ENCODE results near the gene SEMA5A.

Gene SEMA5A

GRCh38 chr5:9399094-9399493 is 146.8 kb downstream of the SEMA5A start:
- no peak for DNase-seq (ENCODE audit: low read depth)

- DNase-seq (ENCODE audit: low read depth) = no peak
Measured at GRCh38 chr5:9398227-9398626, 147.6 kb downstream of the SEMA5A start.

- no peak for DNase-seq (ENCODE audit: low read depth)
Measured at GRCh38 chr5:9396285-9396770, 149.5 kb downstream of the SEMA5A start.

DNA sequence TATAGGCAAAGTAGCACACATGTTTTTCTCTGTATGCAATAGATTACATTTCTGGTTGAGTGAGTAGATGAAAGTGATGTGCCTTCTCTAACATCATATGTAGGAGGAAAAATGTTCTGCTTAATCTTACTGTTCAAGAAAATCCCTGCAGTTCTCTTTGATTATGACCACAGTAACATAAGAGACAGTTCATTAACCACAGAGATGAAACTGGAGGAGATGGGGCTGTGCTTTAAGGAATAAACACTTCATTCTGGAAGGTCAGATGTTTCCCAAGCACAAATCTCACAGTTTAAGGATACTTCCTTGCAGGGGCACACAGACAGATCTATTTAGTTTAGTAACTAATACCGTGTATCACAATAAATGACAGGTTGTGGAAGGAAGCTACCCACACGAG is 150.2 kb downstream of the SEMA5A start:
- no peak for DNase-seq (ENCODE audit: low read depth)

GRCh38 chr5:9394221-9394620 is 151.7 kb downstream of the SEMA5A start:
- DNase-seq (ENCODE audit: low read depth) = no peak

DNA sequence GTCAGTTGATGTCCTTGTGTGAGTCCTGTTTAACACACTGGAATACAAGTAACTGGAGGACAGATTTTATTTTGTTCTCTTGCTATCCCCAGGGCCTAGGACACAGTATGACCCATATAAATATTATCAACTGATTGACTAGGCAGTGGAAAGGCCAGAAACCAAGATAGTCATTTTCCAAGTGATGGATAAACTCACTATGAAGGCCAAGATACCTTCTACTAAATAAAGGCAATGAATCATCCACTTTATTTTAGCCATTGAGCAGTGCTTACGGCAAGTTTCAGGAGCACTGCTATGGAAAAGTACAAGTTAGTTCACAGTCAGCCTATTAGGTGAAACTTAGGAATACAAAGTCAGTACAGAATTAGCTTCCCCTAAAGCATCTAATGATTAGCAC is 153.2 kb downstream of the SEMA5A start:
- no peak for DNase-seq (ENCODE audit: low read depth)

DNA sequence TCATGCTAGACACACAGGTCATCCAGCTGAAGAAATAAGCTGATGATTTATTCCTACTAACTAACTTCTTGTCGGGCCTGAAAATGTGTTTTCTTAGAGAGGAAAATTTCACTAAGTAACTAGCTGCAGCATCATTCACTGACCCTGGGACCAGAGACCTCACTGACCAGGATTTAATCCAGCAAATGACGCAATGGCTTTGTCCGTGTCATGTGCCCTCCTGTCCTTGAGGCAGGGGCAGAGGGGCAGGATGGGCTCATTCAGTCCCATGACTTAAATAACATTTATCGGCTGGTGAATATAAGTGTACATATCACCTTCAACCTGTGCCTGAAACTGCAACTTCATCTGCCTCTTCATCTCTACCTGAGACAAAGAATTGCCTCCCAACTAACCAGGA is 154.8 kb downstream of the SEMA5A start:
- DNase-seq (ENCODE audit: low read depth) = no peak

DNA sequence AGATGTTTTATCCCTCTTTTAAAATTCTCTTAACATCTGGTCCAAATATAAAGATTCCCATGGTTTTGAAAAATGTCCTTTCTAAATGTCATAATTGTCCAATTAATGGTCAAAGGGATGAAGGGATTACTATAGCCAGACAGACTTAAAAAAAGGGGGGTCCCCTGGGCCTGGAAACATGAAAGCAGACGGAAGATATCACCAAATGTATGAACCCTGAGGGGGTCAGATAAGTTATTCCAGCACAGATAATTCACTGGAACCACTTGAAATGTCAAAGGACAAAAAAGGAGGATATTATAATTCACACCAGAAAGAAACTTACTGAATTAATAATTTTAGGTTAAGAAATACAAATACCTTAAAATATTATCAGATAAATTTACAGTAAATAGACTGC is 155.8 kb downstream of the SEMA5A start:
- DNase-seq (ENCODE audit: low read depth) = no peak

GRCh38 chr5:9388941-9389674 is 156.8 kb downstream of the SEMA5A start:
- DNase-seq (ENCODE audit: low read depth) = no peak

DNA sequence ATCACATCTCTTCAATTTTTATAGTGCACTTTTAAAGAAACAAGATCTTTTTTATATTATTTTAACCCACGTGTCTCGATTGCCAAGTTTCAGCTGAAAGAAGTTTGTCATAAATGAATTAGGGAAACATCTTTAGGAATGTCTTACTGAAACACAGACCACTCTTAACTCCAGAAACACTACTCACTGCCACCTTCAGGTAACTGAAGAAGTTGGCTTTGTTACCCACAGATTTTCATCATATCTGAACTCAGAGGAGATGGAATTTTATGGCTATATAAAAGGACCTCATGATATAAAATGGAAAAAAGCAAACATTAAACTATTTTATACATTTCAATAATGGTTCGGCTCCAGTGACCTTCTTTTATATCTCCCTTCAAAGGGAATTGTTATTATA is 158.0 kb downstream of the SEMA5A start:
- no peak for DNase-seq (ENCODE audit: low read depth)

DNA sequence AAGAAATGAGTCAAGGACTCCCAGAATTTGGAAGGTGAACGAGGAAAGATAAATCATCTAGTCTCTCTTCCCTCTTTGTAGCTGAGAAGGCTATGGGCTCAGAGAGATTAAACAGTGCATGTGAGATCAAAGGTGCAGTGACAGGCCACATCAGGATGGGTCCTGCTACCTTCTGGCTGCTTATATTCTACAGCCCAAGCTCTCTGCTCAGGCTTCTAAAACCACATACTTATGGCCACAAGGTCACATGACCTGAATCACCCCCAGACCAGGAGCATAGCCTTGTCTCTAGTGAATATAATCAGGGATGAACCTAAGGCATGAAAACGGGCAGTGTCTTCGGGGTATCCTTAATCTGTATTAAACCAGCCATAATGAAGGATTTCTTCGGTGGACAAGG is 158.9 kb downstream of the SEMA5A start:
- no peak for DNase-seq (ENCODE audit: low read depth)

- DNase-seq (ENCODE audit: low read depth) = no peak
Measured at GRCh38 chr5:9382522-9382921, 163.4 kb downstream of the SEMA5A start.

DNA sequence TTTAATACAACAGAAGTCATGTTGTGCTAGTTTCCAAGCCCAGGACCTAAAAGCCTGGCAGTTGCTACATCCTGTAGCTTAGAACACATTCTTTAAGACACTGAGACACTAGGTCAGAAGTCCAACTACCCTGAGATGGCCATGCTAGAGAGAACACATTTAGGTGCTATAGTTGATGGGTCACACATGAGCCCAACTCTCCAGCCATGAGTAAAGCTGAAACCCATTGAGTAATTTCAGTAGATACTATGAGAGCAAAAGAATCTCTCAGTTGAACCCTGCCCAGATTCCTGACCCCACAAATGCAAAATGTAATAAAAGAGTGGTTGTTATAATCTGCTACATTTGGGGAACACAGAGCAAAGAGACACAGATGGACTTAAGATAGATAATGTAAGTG is 164.4 kb downstream of the SEMA5A start:
- no peak for DNase-seq (ENCODE audit: low read depth)

DNA sequence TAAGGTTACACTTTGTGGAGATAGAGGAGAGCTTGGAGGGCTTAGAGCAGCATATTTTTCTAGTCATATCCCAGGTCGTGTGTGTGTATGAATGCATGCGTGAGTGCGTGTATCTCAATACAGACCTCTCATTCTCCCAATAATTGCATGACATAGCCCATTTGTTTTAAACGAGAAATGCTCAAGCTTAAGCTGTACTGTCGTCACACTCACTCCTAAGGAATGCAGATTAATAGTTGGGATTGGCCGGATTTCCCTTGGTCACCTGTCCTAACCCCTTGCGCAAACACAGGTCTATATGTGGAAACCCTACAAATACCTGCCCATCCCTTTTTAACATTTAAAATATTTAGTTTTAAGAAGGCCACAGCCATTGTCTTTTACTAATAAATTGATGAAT is 165.8 kb downstream of the SEMA5A start:
- no peak for DNase-seq (ENCODE audit: low read depth)

DNA sequence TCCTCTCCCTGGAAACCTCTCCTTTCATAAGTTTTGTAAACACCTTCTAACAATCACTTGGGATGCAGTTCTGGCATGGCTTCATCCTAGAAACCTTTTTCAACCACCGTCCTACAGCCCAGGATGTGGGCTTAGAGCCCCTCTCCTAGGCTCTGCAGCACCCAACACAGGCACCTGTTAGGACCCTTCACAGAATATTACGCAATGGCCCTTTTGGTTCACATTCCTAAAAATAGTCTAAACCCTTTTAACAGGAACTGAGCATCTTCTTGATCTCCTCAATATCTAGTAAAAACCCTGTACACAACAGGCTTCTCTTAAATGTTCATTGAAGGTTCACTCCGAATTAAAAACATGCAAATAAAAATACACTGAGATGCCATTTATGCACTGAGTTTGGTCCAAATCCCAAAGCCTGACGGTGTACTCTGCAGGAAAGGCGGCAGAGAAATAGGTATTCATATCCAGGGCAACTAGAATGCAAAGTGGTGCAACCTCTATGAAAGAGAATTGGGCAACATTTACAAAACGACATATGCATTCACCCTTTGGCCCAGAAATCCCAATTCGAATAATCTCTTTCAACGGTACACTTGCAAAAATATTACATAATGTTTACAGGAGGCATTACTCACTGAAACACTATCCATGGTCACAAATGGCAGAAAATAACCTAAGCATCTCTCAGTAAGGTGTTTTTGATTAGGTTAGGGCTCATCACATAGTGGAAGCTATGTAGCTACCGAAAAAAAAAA is 169.3 kb downstream of the SEMA5A start:
- DNase-seq (ENCODE audit: low read depth) = no peak

DNA sequence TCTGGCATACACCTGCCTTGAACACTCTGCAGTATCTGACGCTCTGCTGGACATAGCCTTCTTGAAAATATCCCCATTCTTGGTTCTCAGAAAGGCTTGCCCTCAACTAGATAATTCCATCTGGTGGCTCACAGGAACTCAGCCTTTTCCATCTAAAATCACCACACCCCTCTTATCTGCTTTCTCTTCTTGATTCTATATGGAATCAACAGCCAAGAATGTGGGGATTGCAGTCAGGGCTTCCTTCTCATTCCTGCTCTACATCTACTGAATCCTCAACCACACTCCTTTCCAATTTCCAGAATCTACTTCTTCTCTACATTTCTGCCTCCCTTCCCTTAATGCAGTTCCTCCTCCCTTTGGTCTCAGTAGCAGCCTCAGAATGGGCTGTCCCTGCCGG is 170.1 kb downstream of the SEMA5A start:
- DNase-seq (ENCODE audit: low read depth) = no peak

DNA sequence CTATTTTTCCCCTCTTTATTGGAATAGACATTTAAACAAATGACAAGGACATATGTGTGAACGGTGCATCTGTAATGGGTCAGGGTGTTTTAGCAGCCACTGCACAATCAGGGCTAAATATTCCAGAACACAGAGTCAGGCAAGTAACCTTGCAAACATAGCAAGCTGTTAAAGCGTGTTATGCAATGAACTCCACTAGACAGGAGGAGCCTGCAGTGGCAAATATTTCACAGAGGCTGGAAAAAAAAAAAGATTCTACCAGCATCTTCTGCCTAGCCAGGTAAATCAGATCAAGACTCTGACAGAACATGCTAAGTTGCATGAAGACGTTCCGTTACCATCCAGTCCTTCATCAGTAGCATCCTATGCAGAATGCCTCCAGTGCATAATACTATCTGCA is 171.8 kb downstream of the SEMA5A start:
- DNase-seq (ENCODE audit: low read depth) = no peak

- DNase-seq (ENCODE audit: low read depth) = no peak
Measured at GRCh38 chr5:9373571-9373970, 172.3 kb downstream of the SEMA5A start.

- no peak for DNase-seq (ENCODE audit: low read depth)
Measured at GRCh38 chr5:9370256-9370655, 175.6 kb downstream of the SEMA5A start.

DNA sequence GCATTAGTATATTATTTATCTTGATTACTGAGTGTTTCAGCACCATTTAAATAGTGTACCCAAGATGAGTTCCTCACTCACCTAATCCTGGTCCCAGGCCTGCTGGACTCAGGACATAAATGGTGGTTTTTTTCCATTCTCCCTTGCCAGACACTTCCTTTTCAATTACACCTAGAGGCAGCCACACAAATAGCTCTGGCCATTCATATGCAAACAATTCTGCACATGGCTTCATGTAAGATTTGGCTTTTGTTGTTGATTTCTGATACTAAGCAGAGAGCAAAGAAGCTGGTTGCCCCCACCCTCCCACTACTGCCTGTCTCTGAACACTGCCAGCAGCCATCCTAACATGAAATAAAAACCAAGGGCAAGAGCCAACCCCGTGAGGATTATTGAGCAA is 180.4 kb downstream of the SEMA5A start:
- DNase-seq (ENCODE audit: low read depth) = no peak

GRCh38 chr5:9363449-9363848 is 182.4 kb downstream of the SEMA5A start:
- no peak for DNase-seq (ENCODE audit: low read depth)

DNA sequence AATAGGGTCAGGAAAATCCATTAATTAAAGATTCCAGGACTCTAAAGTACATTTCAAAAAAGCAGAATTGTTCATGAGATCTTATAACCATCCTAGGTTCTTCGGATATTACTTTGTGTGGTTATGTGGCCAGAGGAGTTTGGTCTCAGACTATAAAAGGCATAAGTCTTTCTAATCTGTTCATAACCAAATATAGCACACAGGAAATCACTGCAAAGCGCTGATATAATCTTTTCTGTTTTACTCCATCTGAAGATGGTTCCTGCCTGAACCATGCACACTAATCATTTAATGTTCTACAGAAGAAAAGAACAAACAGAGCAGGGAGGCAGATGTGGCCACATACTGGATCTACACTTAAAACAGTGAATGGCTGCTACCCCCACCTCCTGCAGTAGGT is 182.8 kb downstream of the SEMA5A start:
- no peak for DNase-seq (ENCODE audit: low read depth)

DNA sequence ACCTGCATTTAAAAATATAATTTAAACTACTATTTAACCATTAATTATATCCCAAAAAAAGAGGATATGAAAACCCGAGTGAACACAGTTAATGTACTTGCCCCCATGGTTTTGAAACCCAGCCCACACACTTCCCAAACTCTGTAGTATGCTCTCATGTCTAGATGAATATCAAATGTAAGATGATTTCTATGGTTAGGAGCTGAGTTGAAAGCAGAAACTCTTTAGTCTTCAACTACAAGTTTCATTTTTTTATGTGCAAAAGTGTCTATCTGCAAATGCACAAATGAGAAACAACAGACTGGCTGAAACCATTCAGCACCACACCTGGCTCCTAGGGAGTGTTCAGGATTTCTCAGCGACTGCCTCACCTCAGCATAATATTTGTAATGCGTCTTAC is 183.3 kb downstream of the SEMA5A start:
- DNase-seq (ENCODE audit: low read depth) = no peak

DNA sequence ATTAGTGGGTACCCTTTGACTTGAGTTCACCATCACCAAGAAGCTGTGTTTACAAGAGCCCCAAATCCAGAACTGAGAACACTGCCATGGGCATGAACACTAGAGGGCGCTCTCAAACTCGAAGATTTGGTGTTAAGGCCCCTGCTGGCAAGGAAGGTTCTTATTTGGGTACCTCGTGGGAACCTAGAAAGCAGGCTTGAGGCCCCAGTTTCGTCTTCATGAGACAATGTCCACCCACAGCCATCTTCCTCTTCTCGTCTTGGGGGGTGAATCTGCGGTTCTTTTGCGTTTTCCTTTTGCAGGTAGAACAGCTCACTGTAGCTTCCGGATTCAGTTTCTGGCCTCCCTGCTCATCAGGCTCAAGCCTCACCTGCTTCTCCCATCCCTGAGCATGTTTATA is 184.0 kb downstream of the SEMA5A start:
- no peak for DNase-seq (ENCODE audit: low read depth)
